HG03354 (cell line): ENCODE results near the gene ACTR6.
"Not testable (repeated sequence)": the region's sequence is repeated elsewhere in the genome, so short reads cannot be mapped to it uniquely, and the experiment has no call there.

ENCODE experiments used
- ATAC-seq: cut with Tn5 transposase; IDR thresholded peaks from one replicate; pipeline ENCODE4 v1.9.1; 2021; ENCODE audit warnings: mild to moderate bottlenecking; ENCODE audit not compliant: unreplicated experiment, poor library complexity, severe bottlenecking

The ACTR6 gene

DNA sequence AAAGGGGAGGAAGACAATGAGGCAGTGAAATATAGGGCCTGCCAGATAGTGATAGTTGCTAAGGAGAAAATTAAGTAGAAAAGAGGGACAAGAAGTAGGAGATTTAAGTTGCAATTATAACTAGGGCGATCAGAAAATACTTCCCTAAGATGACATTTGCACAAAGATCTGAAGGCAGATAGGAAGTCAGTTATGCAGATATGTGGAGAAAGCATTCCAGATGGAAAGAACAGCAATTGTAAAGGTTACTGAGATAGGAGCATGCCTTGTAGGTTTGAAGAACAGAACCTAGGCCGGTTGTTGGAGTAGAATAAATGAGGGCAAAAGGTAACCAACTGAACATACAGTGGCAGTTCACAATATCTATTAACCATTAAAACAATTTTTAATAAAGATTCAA is 21.4 kb upstream of the ACTR6 start:
- ATAC-seq: no peak

DNA sequence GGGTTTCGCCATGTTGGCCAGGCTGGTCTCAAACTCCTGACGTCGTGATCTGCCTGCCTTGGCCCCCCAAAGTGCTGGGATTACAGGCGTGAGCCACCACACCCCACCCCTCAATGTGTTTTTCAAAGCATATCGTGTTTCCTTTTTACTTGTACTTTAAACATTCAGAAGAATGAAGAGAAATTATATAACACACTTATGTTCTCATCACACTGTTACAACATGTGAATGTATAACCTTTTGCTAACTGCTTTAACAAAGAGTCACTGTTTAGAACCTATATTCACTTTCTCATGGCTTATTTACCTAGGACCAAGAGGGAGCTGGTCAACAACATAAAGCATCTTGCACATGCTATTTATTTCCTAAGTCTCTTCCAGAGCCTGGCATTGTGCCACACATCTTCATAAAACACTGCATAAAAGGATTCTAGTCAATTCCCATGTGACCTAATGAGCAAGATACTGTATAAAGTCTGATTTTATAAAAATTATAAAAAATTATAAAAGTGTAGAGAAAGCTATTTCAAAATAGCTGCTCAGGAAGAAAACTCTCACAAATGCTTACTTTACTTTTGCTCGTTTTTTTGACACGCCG is 16.0 kb upstream of the ACTR6 start:
- no peak for ATAC-seq

GRCh38 chr12:100185361-100185894 is 15.2 kb upstream of the ACTR6 start:
- peak; percentile 63 for ATAC-seq

DNA sequence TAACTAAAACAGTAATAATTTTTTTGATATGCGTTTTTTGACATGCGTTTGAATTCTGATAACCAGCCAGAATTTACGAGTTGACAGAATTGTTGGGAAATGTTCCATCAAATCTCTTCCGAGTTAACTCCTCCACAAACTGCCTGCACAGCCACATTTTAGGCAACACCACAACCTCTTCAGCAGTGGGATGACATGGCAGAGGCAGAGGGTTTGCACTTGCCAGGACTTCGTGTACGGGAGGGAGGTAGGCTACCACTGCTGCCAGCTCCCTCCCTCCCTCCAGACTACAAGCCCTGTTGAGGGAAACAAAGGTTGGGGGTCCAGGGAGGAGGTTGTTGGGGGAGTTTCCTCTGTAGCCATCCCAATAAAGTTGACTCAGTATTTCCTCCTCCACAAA is 14.5 kb upstream of the ACTR6 start:
- ATAC-seq: no peak

DNA sequence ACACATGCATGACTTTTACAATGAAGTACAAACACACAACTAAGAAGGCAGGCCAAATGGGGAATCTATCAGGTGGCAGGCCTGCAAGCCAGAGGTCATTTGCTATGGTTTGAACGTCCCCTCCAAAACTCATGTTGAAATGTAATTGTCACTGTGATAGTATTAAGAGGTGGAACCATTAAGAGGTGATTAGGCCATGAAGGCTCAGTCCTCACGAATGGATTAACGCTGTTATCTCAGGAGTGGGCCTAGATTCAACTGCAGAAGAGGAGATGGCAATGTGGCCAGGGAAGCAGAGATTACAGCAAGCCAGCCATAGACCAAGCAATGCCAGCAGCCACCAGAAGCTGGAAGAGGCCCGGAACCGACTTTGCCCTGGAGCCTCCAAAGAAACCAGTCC is 13.5 kb upstream of the ACTR6 start:
- ATAC-seq: no peak

- no peak for ATAC-seq
Measured at GRCh38 chr12:100187857-100188519, 12.6 kb upstream of the ACTR6 start.

DNA sequence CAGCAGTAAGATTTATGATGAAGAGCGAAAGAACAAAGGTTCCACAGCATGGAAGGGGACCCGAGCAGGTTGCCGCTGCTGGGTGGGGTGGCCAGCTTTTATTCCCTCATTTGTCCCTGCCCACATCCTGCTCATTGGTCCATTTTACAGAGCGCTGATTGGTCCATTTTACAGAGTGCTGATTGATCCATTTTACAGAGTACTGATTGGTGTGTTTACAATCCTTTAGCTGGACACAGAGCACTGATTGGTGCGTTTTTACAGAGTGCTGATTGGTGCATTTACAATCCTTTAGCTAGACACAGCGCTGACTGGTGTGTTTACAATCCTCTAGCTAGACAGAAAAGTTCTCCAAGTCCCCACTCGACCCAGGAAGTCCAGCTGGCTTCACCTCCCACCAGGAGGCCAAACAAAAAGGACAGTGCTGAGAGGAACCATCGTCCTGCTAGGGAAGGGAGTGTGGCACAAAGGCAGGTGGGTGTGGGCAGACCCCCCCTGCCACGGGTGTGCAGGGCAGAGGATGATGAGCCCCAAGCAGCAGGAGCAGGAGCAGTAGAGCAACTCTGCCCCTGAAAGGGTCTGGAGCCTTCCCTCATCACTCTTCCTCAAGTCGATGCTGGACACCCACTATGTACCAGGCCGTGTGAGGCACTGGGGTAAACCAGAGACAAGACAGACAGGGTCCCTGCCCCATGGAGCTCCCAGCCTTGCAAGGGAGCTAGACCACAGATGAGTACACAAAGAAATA is 11.6 kb upstream of the ACTR6 start:
- ATAC-seq: not testable (repeated sequence)

- ATAC-seq: no peak
Measured at GRCh38 chr12:100189636-100190394, 10.8 kb upstream of the ACTR6 start.

DNA sequence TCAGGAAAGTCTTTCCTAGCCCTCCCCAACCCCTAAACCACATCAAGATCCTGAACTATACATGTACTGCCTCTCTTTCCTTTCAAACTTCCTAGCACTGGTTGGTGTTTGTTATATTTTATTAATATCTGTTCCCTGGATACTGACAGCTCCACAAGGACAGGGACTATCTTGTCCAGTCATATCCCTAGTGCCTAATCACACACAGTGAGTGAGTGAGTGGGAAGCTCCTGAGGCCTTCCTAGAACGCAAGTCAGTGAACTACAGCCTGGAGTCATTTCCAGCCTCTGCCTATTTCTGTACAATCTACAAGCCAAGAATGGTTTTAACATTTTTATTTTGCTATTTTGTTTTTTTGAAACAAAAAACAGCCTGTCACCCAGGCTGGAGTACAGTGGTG is 7.5 kb upstream of the ACTR6 start:
- ATAC-seq: no peak

DNA sequence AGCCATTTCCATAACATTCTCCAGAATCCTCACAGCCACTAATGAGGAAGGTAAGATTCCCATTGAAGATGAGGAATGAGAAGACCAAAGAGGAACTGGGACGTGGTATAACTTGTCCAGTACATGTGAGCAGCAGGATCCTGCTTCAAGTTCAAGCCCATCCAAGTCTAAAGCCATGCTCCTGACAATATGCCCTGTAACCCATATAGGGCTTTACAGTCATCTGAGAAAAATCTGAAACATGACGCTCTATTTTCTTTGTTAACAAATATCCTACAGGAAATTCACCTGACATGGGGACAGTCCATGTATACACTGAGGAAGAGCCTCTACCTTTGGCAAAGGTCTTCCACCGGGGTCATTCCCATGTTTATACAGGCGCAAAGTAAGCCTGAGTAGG is 3.1 kb upstream of the ACTR6 start:
- ATAC-seq: no peak

DNA sequence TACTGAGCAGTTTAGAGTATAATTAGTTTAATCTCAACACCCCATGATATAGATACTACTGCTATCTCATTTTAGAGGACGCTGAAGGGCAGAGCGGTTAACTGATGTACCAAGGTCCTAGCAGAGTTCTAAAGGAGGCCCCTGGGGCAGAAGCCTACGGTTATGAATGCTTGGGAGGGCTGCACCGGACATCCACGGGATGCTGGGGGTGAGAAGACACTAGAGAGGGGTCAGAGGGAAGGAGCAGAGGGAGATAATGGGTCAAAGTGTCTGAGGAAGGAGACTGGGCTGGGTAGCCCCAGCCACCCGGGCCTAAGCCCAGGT is 1.6 kb upstream of the ACTR6 start:
- no peak for ATAC-seq

DNA sequence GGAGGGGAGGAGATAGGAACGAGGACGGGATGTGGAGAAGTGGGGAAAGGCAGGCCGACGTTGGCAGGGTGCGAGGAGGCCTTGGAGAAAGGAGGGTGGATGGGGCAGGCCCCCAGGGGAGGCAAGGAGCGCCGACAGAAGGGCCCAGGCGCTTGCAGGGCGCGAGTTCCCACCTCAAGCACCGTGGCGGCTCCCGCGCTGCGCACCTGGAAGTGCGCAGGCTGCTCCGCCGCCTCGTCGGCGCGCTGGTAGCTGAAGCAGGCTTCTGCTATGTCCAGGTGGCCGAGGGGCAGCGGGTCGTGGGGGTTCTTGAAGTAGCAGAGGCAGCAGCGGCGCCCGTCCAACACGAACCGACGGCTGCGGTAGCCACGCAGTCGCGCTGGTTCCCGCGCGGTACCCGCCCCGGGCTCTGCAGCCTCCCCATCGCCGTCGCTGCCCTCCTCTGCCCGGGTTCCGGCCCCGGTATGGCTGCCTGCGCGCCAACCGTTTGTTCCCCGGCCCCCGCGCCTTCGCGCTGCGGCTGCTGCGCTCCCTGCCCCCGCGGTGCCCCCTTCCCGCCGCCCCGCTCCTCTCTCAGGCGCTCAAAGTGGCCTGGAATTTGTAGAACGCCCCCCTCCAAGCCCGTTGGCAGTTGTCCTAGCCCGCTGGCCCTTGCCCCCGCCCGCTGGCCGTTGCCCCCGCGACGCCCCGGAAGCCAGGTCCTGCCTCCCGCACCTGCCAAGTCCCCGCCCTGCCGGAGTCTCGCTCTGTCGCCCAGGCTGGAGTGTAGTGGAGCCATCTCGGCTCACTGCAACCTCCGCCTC is 1.1 kb upstream of the ACTR6 start:
- ATAC-seq: peak; percentile 80

GRCh38 chr12:100201604-100202423 is 1.2 kb downstream of the ACTR6 start:
- ATAC-seq: no peak

DNA sequence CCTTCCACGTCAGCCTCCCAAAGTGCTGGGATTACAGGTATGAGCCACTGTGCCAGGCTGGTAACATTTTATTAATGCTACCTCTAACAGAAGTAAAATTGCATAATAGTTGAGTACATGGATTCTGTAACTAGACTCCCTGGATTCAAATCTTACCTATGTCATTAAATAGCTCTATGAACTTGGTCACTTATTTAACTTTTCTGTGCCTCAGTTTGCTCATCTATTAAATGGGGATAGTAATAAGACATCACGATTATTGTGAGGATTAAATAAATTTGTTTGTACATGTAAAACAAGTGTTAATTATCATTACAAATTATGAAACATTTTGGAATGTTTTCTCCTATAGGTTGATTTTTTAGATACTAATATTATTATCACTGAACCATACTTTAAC is 6.7 kb downstream of the ACTR6 start:
- no peak for ATAC-seq

GRCh38 chr12:100208834-100209233 is 8.2 kb downstream of the ACTR6 start:
- ATAC-seq: no peak

DNA sequence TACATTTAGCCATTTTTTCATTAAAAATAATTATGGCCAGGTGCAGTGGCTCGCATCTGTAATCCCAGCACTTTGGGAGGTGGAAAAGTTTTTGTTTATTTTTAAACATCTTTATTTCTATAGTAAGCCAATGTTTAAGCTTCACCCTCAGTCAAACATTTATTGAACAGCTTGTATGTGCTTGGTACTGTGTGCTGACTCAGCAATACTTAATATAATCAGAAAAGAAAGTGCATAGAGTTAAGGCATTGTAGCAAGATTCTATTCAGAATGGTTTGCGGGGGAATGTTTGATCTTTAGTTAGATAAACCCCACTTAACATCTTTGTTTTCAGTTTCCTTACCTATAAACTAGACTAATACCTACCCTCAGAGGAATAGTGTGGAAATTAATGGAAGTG is 11.1 kb downstream of the ACTR6 start:
- no peak for ATAC-seq

DNA sequence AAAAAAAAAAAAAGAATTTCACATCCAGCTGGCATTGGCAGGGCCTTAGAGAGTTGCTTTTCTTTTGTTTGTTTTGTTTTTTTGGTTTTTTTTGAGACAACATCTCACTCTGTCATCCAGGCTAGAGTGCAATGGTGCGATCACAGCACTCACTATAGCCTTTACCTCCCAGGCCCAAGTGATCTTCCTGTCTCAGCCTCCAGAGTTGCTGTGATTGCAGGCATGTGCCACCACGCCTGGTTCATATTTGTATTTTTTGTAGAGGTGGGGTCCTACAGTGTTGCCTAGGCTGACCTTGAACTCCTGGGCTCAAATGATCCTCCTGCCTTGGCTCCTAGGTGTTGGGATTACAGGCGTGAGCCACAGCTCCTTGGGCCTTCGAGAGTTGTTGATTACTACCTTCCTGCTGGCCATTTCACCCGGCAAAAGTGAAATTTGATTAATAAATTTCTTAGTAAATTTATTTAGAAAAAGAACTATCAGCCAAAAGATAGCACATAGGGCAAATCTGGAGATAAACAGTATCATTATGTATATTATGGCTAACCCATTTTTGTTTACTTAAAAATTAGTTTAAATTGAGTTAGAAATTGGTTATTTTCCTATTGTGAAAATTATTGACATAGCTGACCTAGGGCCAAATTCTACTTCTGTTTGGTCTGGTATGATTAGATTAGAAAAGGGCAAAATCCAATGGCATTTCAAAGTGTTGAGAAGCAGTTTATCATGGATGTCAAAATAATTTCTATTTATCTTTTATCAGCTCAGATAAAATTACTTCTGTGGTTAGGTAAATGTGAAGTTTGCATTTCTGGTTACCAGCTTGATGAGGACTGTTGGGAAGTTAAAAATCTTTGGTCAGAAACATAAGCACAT is 12.6 kb downstream of the ACTR6 start:
- ATAC-seq: no peak

- ATAC-seq: no peak
Measured at GRCh38 chr12:100214518-100214917, 13.9 kb downstream of the ACTR6 start.
